Endometrium (tissue), 2 donors: ENCODE results near the gene ELK1.
"Not testable (repeated sequence)": the region's sequence is repeated elsewhere in the genome, so short reads cannot be mapped to it uniquely, and the experiment has no call there.

Source experiments
- FAIRE-seq: peaks from 2 replicates; lab custom pipeline; 2012; peaks lifted over from hg19 to GRCh38; lab: Jason Lieb, UNC
- donor health status: control.
- donor health status: control.

Gene ELK1

GRCh38 chrX:47650164-47651042 lies at the start of gene ELK1:
ELK1 (minus strand) TSS chrX:47650563; CDS start chrX:47641441, 9,122 bp downstream.
- FAIRE-seq = peak; percentile 86

- no peak for FAIRE-seq
Observed at GRCh38 chrX:47697181-47697580, 46.8 kb upstream of the ELK1 start.

GRCh38 chrX:47690175-47690574 lies 39.8 kb upstream of the ELK1 start:
- no peak for FAIRE-seq

- no peak for FAIRE-seq
Observed at GRCh38 chrX:47687263-47687662, 36.9 kb upstream of the ELK1 start.

GRCh38 chrX:47683829-47684205 lies 33.5 kb upstream of the ELK1 start:
- FAIRE-seq = no peak

GRCh38 chrX:47683184-47683828 lies 32.9 kb upstream of the ELK1 start:
- no peak for FAIRE-seq

- FAIRE-seq = not testable (repeated sequence)
Observed at GRCh38 chrX:47675959-47676859, 25.8 kb upstream of the ELK1 start.

GRCh38 chrX:47674776-47675175 lies 24.4 kb upstream of the ELK1 start:
- FAIRE-seq = no peak

- not testable (repeated sequence) for FAIRE-seq
Observed at GRCh38 chrX:47665797-47666196, 15.4 kb upstream of the ELK1 start.

GRCh38 chrX:47664737-47665136 lies 14.4 kb upstream of the ELK1 start:
- no peak for FAIRE-seq

- no peak for FAIRE-seq
Observed at GRCh38 chrX:47662144-47662657, 11.8 kb upstream of the ELK1 start.

GRCh38 chrX:47661539-47661938 lies 11.2 kb upstream of the ELK1 start:
- FAIRE-seq = no peak

GRCh38 chrX:47659421-47659726 lies 9.0 kb upstream of the ELK1 start:
- FAIRE-seq = no peak

GRCh38 chrX:47658684-47659420 lies 8.5 kb upstream of the ELK1 start, which contains the start of gene UXT:
UXT (minus strand) TSS chrX:47659180; CDS start chrX:47658927, 253 bp downstream.
- peak; percentile 41 for FAIRE-seq

GRCh38 chrX:47658301-47658683 lies 7.9 kb upstream of the ELK1 start:
- FAIRE-seq = no peak

GRCh38 chrX:47651043-47651905 lies 911 bp upstream of the ELK1 start:
- FAIRE-seq = no peak

GRCh38 chrX:47649781-47650163 lies 591 bp downstream of the ELK1 start:
- no peak for FAIRE-seq

- no peak for FAIRE-seq
Observed at GRCh38 chrX:47649271-47649670, 1.1 kb downstream of the ELK1 start.

- FAIRE-seq = no peak
Observed at GRCh38 chrX:47648376-47648775, 2.0 kb downstream of the ELK1 start.

- FAIRE-seq = no peak
Observed at GRCh38 chrX:47646636-47647035, 3.7 kb downstream of the ELK1 start.

- FAIRE-seq = no peak
Observed at GRCh38 chrX:47645530-47645929, 4.8 kb downstream of the ELK1 start.
